GM19372 (cell line): ENCODE measurements around the gene KAZN.

Experiments
- ATAC-seq: cut with Tn5 transposase; IDR thresholded peaks from one replicate; pipeline ENCODE4 v1.9.1; 2021; ENCODE audit warnings: mild to moderate bottlenecking, low read depth, moderate library complexity; ENCODE audit not compliant: unreplicated experiment

KAZN gene

DNA sequence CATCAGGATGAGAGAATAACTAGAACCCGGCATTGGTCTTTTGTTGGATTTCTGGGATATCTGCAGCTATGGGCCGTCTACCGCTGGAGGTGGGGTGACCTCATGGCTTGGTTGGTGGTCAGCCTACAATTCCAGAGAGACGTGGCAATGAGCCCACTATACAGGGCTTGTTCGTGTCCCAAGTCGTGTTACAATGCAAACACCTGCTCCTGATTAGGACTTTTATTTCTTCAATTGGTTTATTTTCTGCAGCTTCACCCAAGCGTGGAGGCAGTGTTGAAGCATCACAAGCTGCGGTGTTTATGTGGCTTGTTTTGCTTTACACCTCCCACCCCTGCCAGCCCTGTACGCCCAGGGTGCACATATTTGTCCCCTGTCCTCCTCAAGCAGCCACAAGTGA is 343.4 kb downstream of the KAZN start:
- ATAC-seq, result no peak

DNA sequence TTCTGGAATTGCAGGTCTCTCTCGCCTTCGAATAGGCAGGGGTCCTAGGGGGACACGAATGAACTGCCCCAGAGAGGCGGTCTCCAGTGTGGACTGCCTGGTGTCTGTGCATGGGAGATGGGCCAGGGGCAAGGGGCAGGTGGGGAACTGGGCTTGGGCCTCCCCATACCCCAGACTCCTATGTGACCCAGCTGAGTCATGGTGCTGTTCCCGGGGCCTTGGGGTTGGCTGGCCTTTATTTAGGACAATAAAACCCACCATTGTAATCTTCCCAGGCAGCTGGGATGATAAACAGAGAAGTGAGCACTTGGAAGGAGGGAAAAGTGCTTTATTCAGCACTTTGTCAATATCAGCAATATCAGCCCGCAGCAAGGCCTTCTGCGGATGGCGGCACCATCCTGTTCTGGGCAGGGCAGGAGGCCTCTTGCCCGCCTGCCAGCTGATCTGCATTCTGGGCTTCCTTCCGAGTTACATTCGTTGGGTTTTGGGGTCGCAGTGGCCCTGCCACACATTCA is 346.0 kb downstream of the KAZN start:
- no peak for ATAC-seq

DNA sequence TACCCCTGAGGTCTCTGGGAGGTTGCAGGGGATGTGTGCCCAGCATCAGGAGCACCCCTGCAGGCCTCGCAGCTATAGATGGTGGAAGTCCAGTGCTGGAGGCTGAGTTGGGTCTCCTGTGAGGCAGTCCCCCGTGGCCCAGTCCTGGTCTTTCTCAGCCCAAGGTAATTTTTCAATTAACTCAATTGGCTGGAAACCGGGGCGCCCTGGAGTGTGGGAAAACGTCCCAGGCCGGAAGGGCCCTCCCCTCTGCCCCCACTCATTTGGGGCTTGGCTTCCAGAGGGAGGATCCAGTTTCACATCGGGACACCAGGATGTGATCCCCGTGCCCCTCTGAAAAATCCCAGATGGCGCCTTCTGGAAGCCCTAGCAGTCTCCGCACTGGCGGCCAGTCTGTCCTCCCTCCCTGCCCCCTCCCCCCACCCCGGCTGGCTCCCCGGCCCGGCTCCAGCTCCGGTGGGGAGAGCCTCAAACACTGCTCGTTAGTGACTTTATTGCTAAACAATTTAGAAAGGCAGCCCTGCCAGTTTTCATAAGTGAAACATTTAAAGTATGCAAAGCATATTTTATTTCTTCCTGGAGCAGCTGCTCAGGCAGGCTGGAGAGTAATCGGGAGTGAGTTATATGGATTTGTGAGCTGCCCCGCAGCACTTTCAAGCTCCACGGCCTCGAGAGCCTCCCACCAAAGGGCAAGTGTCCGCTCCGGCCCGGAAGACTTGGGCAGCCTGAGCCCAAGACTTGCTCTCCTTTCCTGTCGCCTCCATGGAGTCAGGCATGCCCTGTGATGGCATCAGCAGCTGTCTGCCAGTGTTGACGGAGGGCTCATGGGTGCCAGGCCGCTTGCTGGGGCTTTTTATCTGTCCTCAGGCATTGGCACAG is 346.9 kb downstream of the KAZN start:
- ATAC-seq, result no peak

DNA sequence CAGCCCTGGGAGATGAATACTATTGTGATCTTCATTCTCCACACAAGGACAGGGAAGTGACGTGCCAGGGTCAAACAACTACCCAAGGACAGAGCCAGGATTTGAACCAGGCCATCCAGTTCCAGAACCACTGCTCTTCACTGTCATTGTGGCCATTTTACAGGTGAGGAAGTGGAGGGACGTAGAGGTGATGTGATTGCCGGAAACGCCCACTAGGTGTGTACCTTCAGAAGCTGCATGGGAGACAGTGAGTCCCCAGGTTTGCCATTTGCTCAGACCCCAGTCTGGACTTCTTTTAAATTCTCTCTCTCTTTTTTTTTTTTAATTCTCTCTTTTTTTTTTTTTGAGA is 347.5 kb downstream of the KAZN start:
- ATAC-seq, result no peak

DNA sequence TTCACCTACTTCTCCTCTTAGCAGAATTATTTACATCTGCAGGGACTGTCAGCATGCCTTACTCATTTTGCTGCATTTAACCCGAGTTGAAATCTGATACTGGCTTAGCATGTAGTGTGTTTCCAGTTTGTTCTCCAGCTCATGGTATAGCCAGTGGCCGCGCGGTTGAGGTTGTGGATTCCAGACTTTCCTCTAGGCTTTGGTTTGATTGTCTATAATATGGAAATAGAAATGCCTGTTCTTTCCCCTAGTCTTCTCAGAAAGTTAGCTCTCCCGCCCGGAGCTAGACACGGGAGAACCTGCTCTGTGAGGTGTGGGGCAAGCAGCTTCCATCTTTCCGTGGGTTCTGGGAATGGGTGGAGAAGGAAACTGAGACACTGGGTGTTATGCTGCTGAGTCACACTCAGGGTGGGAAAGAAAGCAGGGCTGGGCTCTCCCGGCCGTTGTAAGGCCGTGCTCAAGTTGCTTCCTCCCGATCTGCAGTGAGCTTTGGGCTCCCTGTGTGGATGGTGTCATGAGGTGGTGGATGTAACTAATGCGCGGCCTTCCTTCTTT is 348.3 kb downstream of the KAZN start:
- no peak for ATAC-seq

DNA sequence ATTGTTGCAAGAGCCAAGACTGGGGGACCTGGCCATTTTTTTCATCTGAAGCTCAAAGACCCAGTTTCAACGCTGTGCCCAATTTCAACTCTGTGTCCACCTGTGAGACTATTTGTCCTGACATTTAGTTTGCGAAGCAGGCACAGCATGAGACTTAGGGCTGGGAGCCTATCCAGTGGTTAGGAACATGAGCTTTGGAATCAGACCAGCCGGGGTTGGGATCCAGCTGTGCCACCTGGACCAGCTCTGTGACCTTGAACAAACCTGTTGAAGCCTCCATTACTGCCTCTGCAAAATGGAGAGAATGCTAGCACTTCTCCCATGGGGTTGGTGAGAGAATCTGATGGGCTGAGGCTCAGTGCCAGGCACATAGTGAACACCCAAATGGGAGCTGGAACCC is 348.9 kb downstream of the KAZN start:
- no peak for ATAC-seq

DNA sequence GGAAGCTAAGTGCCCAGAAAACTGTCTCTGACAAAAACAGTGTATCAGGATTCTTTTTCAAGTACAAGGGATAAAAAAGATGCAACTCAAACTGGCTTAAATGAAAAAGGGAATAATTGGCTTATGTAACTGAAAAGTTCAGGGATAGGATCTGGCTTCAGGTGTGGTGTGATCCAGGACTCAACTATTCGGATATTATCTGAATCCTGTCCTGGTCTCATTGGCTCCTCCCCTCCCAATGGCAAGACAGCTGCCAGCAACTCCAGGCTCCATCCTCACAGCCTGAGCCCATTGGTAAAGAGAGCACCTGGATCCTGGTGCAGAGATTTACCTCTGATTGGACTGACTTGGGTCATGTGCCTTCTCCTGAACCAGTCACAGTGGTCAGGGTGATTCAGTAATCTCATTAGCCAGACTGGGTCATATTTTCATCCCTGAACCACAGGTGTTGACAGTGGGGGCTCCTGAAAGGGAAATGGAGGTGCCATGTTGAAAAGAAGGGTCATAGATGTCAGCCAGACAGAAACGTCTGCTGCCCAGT is 349.7 kb downstream of the KAZN start:
- ATAC-seq, result no peak

DNA sequence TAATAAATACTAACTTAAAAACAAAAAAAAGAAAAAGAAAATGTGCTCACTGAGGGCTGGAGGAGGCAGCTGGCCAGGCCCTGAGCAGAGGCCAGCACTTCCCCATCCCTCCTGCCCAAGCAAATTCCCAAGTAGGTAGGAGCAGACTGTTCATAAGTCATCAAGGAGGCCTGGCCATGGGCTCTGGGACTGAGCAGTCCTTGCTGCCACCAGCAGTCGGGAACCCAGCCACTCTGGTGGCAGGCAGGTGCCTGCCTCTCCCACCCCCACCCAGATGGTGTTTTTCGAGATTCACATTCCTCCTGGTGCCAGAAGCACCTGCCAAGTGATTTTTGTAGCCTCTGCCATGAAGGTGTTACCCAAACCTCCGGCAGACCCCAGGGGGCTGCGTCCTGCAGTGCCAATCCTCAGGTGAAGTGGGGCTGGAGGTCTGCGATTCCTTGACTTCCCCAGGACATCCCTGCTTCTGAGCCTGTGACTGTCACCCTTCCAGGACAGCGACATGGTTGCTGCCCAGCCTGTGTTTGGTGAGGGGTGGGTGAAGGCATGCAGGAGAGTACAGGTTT is 350.9 kb downstream of the KAZN start:
- ATAC-seq, result no peak

DNA sequence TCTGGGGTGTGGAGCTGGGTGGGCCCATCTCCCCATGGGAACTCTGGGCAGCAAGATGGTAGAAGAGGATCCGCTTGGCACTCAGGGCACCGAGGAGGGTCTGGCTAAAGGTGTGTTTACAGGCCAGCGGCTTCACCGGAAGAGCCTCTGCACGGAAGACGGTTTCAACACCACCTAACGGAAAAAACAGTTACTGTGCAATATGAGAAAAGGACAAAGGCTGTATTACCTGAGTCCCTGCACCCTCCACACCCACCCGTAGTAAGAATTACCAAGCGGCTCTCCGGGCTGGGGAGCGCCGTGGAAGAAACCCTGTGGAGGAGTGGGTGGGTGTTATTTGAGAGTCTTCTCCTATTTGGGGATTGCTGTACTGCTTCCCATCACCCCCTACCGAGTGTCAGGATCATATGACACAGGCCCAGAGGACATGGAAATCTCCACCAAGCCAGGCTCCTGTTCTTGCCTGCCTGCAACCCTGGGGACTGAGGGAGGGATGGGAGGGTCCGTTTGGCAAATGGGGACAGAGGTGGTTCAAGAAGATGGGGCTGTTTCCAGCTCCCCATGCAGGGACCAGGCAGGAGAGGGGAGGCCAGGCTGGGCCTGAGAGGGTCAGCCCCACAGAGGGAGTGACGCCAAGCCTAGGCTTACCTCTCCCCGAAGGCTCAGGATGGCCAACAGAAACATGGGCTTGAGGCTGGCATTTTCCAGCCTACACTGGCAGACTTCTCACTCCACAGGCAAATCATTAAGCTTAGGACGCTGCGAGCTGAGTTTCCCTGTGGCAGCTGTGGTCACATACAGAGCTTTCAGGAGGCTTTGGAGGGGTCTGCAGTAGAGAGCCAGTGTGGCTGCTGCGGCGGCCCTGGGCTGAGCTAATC is 351.6 kb downstream of the KAZN start:
- ATAC-seq, result no peak

DNA sequence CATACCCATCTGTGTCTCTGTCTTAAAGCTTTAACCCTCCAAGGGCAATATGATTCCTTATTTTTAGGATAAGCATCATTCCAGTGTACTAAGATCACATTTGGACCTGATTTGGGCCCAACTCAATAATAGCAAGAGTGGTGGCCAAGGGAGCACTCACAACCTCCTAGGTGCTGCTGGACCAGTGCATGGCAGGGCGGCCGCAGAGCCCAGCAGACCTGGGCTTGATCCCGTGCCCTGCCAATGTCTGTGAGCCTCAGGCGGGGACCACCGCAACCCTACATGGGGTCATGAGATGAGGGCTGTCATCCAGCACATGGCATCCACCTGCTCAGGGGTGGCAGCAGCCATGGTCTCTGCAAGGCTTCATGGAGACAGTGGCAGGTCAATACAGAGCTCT is 353.3 kb downstream of the KAZN start:
- no peak for ATAC-seq

DNA sequence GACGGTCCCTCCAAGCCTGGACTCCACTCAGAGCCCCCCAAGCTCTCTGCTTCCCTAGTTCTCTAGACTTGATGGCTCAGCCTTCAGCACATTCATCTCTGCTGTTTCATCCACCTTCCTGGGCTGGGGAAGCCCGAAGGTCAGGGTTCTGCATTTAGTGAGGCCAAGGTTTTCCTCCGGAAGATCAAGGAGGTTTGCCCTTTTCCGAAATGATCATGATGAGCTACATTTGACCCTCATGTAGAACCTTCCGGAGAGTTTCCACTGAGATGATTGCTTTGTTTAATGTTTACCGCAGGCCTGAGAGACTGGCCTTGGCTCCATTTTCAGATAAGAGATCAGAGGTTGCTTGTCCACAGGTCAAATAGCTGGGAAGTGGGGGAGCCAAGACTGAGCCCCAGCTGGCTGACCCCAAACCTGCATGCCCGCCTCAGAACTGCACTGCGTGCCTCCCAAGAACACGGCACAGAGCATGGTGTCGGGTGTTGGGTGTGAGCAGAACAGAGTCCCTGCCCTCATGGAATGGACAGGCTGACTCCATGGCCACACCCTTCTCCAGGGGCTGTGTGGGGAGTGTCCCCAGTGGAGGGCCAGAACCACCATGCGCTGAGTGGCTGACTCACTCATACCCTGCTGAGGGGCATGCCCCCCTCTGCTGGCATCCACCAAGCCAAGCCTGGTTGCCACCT is 354.3 kb downstream of the KAZN start:
- no peak for ATAC-seq

DNA sequence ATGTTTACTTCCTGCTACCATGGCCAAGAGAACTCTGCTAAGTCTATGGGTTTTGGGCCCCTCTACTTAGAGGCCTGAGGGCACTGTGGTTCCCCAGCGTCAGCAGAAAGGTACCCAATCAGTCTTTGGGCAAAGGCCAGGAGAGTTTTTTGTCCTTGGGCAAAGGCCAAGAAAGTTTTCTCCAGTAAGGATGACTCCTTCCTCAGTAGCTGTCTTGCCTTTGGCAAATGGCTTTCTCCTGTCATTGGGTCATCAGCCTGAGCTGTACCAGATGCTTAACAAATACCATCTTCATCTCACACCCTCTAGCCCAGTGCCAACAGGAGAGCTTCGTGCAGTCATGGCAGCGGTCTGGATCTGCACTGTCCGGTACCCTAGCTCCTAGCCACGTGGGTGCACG is 355.7 kb downstream of the KAZN start:
- no peak for ATAC-seq

DNA sequence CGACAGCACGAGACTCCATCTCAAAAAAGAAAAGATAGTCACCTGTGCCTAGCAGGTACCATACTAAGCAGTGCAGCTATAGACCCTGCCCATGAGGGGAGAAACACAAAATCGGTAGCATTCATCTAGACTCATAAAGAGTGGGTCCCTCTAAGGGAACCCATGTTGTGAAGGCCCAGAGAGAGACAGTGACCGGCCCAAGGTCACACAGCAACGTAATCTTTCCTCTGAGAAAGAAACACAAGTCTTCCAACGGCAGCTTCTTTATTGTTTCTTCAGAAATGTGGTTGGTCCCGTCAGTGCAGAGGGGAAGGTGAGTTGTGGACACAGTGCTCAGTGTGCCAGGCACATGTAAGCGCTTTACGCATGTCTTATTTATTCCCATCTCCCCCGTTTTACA is 356.4 kb downstream of the KAZN start:
- no peak for ATAC-seq

DNA sequence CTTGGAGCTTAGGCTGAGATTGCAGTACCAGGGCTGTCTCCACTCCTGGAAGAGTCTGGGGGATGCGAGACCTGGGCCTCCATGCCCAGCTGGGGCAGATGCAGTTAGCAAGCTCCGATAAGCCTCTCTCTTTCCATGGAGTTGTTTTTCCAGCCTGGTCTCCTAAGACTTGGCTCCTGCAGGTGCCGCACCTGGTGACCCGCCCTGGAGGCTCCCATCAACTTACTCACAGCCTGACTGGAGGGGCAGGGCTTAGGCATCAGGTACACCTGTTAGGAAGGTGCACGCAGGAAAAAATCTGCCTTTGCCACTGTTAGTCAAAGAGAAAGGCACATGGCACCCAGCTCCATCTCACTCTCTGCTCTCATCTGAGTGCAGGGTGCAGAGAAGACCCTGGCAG is 356.9 kb downstream of the KAZN start:
- no peak for ATAC-seq

DNA sequence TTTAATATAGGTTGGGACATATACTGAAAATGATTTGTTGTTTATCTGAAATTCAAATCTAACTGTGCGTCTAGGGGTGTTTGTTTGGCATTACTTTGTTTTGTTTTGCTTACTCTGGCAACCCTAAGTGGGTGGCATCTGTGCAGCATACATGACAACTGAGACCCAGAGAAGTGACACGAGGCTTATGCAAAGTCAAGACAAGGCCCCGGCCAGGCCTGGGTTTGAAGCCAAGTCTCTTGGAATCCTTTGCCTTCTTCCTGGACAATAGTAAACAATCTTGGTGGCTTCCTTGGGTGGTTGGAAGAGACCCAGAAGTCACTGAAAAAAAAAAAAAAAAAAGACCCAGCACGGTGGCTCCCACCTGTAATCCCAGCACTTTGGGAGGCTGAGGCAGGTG is 357.5 kb downstream of the KAZN start:
- no peak for ATAC-seq

DNA sequence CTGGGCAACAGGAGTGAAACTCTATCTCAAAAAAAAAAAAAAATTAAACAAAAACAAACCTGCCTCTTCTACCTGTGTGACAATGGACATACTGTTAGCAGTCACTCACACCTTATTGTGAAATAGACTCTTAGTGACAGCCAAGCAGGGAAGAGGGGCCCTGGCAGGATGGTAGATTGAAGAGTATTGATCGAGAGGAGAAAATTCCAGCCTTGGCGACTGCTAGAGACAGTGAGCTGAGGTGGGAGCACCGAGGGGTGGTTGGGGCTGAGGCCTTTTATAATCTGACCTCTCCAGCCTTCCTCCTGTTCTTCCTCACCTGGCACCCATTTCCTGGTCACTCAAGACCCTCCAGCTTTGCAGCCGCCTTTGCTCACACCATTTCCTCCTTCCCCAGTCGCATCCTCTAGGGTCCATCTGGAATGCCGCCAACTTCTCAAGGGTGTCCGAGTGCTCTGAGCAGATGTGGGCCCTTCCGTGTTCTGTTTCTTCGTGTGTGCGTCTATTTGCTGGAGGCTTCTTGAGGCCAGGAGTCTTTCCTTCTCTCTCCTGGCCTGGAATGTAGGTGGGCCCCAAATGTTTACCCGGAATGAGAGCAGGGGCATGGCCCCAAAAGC is 358.2 kb downstream of the KAZN start:
- ATAC-seq, result no peak

DNA sequence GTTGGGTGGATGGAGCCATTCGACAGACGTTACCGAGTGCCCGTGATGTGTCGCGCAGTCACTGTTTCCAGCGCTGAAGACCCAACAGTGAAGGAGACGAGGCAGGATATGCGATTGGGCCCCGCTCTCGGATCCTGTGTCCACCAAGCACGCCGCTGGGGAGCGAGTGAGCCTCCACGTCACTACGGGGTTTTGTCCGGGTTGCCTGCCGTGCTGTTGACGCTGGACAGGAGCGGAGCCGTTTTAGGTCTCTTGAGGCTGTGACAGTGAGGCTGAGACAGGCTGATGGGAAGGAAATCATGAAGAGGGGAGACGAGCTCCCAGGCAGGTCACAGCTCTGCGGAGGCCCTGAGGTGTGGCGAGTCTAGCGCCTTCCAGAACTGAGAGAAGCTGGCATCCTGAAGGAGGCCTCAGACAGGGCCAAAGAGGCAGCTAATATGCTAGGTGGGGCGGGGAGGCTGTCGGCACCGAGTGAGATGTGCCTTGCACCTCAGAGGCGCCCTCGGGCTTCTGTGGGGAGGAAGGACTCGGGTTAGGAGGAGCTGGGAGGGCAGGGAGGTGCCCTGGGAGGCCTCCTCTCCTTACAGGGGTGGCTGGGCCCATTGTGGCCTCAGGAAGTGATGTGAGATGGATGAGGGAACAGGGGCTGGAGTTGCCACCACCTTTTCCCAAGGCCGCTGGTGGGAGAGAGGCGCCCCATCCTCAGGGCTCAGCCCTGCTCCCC is 359.1 kb downstream of the KAZN start:
- ATAC-seq, result no peak

DNA sequence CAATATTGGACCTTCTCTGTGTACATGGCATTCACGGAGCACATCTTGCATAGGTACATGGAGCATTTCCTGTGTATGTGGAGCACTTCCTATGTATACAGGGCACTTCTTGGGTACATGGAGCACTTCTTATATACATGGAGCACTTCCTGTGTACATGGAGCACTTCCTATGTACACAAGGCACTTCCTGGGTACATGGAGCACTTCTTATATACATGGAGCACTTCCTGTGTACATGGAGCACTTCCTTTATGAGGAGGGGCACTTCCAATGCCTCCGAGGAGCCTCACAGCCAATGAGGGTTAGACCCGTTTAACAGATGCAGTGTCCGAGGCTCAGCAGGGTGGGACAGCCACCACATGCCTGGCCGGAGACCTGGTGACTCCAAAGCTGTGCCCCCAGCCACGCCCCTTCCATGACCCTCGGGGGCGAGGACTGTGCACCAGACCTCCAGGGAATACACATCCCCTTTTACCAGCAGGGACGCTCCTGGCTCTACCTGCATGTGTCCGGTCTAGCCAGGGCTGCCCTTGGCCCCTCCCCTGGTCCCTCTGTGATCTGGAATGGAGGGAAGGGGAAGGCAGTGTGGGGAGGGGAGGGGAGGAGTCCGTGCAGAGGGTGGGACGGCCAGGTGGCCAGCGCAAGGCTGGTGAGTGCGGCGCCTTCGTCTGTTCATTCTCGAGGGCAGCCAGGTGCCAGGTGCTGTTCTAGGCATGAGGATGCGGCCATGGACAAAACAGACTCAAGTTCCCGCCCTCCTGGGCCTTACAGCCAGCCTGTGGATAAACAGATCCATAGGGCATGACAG is 360.0 kb downstream of the KAZN start:
- no peak for ATAC-seq
